Stimulated activated naive CD8-positive, alpha-beta T cell treated with anti-CD3 and anti-CD28 coated beads, Interleukin-15, Interleukin-2, amounts not matched to agents 100 U/mL and 50 U/mL, for 24 hours (primary cell): Measurements from ENCODE around the gene MTF2.

Source experiments
- ATAC-seq: fragments of 150-1000 bp; cut with Tn5 transposase; one replicate; pipeline ENCODE4 v1.10.0; 2021
- DNase-seq: peaks from one replicate; pipeline ENCODE4 v3.0.0; 2021

Gene MTF2

GRCh38 chr1:93082313-93082712 lies 3.2 kb downstream of the MTF2 start:
- no peak for DNase-seq
- ATAC-seq, result no peak

GRCh38 chr1:93083979-93084378 lies 4.9 kb downstream of the MTF2 start:
- no peak for DNase-seq
- no peak for ATAC-seq

- ATAC-seq, result no peak
- no peak for DNase-seq
These were observed 8.4 kb downstream of the MTF2 start for GRCh38 chr1:93087532-93087931.

GRCh38 chr1:93093332-93094006 lies 14.4 kb downstream of the MTF2 start:
- no peak for ATAC-seq
- no peak for DNase-seq

GRCh38 chr1:93095804-93096585 lies 16.9 kb downstream of the MTF2 start:
- ATAC-seq (no peak), DNase-seq (no peak)

- ATAC-seq, result no peak
- no peak for DNase-seq
These were observed 23.1 kb downstream of the MTF2 start for GRCh38 chr1:93102142-93102541.

- ATAC-seq (no peak), DNase-seq (no peak)
These were observed 27.1 kb downstream of the MTF2 start for GRCh38 chr1:93106226-93106625.

GRCh38 chr1:93107395-93107794 lies 28.3 kb downstream of the MTF2 start:
- ATAC-seq, result no peak

GRCh38 chr1:93108335-93108734 lies 29.3 kb downstream of the MTF2 start:
- ATAC-seq, result no peak
- DNase-seq, result no peak

More at GRCh38 chr1:93107395-93107794, 28.3 kb downstream of the MTF2 start:
- DNase-seq, result no peak

GRCh38 chr1:93109578-93109977 lies 30.5 kb downstream of the MTF2 start:
- DNase-seq (no peak), ATAC-seq (no peak)

GRCh38 chr1:93111065-93111464 lies 32.0 kb downstream of the MTF2 start:
- ATAC-seq (no peak), DNase-seq (no peak)

- no peak for DNase-seq
- no peak for ATAC-seq
These were observed 32.5 kb downstream of the MTF2 start for GRCh38 chr1:93111561-93111960.

GRCh38 chr1:93113127-93113526 lies 34.0 kb downstream of the MTF2 start:
- ATAC-seq (no peak), DNase-seq (no peak)

- ATAC-seq (no peak), DNase-seq (no peak)
These were observed 35.3 kb downstream of the MTF2 start for GRCh38 chr1:93114391-93114790.

GRCh38 chr1:93120614-93121013 lies 41.5 kb downstream of the MTF2 start:
- no peak for ATAC-seq
- no peak for DNase-seq

- DNase-seq, result no peak
- no peak for ATAC-seq
These were observed 44.2 kb downstream of the MTF2 start for GRCh38 chr1:93123201-93123783.

GRCh38 chr1:93124556-93125355 lies 45.7 kb downstream of the MTF2 start:
- no peak for ATAC-seq
- DNase-seq, result no peak

- ATAC-seq, result no peak
- no peak for DNase-seq
These were observed 50.5 kb downstream of the MTF2 start for GRCh38 chr1:93129507-93130099.

GRCh38 chr1:93132638-93133037 lies 53.6 kb downstream of the MTF2 start:
- DNase-seq (no peak), ATAC-seq (no peak)

GRCh38 chr1:93136445-93136844 lies 57.4 kb downstream of the MTF2 start:
- DNase-seq (no peak), ATAC-seq (no peak)

- no peak for ATAC-seq
- no peak for DNase-seq
These were observed 58.7 kb downstream of the MTF2 start for GRCh38 chr1:93137604-93138292.

- ATAC-seq, result no peak
- no peak for DNase-seq
These were observed 61.0 kb downstream of the MTF2 start for GRCh38 chr1:93140106-93140505.
